GM18498 (cell line): ENCODE data around the gene CLDN5.

Source experiments
- ATAC-seq: cut with Tn5 transposase; IDR thresholded peaks from one replicate; pipeline ENCODE4 v1.9.1; 2021; ENCODE audit warnings: mild to moderate bottlenecking, moderate library complexity; ENCODE audit not compliant: unreplicated experiment

CLDN5 gene

GRCh38 chr22:19488285-19488684 is 35.9 kb downstream of the CLDN5 start:
- ATAC-seq, result no peak

GRCh38 chr22:19483481-19484244 is 40.5 kb downstream of the CLDN5 start:
- ATAC-seq, result no peak

- ATAC-seq, result no peak
These were observed 41.9 kb downstream of the CLDN5 start for GRCh38 chr22:19482297-19482696.

GRCh38 chr22:19480789-19481188 is 43.4 kb downstream of the CLDN5 start:
- ATAC-seq, result no peak

- no peak for ATAC-seq
These were observed 44.0 kb downstream of the CLDN5 start for GRCh38 chr22:19480173-19480568.

GRCh38 chr22:19479355-19480172 is 44.6 kb downstream of the CLDN5 start, which contains the start of gene CDC45:
Gene CDC45 (plus strand): TSS chr22:19479920. CDS start chr22:19479969, 49 bp downstream.
- peak; percentile 86 for ATAC-seq

- ATAC-seq, result peak; percentile 51
These were observed 45.3 kb downstream of the CLDN5 start, which contains the start of gene UFD1 for GRCh38 chr22:19478901-19479354. Gene UFD1 (minus strand): TSS chr22:19479193. CDS start chr22:19479085, 108 bp downstream.

GRCh38 chr22:19478045-19478900 is 45.9 kb downstream of the CLDN5 start:
- no peak for ATAC-seq

- ATAC-seq, result no peak
These were observed 46.7 kb downstream of the CLDN5 start for GRCh38 chr22:19477321-19478044.

GRCh38 chr22:19476023-19476422 is 48.2 kb downstream of the CLDN5 start:
- ATAC-seq, result no peak

GRCh38 chr22:19473578-19473977 is 50.6 kb downstream of the CLDN5 start:
- ATAC-seq, result no peak
